Measurements from ENCODE around the gene PALLD. TPM values are rescaled to one million over a fixed set of nuclear protein-coding genes. Genes with fewer than 3 reads are reported as not detected.

Gene PALLD
- total and polyA plus RNA-seq, 12 donors, result 169 to 1,537 (median 667) TPM

DNA sequence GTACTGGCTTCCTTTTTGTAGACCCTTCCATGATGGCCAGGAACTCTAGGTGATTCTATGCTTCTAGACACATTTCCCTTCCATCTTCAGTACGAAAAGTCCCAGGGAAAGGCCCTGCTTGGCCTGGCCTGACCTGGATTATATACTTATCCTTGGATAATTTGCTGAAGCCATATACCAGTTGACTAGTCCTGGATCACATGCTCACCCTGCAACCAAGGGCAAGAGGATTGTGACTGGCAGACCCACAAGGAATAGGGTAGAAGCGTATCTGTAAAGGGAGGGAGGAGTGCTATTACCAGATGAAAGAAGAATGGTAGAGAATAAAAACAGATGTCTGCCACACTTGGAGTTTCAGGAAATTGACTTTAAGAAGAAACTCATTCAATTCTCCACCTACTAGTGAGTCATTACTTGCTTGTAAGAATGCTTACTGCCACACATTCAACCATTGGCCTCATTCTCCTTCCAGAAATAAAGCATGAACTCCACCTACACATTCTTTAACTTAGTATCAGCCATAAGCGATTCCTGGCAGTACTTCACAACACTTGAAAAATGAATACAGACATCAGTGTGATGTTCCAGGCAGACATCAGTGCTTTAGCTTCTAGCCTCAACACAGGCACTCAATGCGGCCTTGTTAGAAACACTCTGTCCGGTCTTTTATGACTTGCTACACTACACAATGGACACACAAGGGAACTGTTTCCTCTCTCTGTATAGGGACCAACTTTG lies 371.4 kb downstream of the PALLD start:
- DNase-seq, result no peak

DNA sequence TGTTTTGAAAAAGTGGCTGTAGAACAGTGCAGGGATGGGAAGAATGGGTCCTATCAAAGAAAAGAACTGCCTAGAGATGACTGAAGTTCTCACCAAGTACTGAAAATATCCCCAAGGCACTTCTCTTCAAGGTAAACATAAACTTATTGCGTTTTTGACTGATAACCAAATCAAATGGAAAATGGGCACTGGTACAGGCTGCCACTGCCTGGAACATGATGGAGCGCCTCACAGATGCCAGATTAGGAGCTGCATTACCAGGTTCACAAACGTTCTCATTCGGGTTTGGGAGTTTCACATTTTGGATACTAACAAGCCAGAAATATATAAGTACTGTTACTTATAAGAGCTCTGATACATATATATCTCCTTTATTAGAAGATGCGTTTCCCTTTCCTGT lies 371.9 kb downstream of the PALLD start:
- Histone ChIP-seq H3K36me3 (peaks cover 0 to 13% (median 0%) of the 10 kb centered on the region in 9 donors), H3K4me1 (peaks cover 0 to 80% (median 45%) of the 10 kb centered on the region in 9 donors), H3K4me3 (no peak overlapping the region), H3K27ac (peak overlapping the region in 9 of 10 donors; percentile 1 to 73 (median 46)), H3K27me3 (no peaks in the 10 kb centered on the region), H3K9me3 (no peaks in the 10 kb centered on the region)
- DNase-seq (no peak), ATAC-seq (peak in 6 of 8 donors; percentile 39 to 71 (median 57))
- TF ChIP-seq, protein P1, sequence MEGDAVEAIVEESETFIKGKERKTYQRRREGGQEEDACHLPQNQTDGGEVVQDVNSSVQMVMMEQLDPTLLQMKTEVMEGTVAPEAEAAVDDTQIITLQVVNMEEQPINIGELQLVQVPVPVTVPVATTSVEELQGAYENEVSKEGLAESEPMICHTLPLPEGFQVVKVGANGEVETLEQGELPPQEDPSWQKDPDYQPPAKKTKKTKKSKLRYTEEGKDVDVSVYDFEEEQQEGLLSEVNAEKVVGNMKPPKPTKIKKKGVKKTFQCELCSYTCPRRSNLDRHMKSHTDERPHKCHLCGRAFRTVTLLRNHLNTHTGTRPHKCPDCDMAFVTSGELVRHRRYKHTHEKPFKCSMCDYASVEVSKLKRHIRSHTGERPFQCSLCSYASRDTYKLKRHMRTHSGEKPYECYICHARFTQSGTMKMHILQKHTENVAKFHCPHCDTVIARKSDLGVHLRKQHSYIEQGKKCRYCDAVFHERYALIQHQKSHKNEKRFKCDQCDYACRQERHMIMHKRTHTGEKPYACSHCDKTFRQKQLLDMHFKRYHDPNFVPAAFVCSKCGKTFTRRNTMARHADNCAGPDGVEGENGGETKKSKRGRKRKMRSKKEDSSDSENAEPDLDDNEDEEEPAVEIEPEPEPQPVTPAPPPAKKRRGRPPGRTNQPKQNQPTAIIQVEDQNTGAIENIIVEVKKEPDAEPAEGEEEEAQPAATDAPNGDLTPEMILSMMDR (IDR thresholded peaks at IDR 0.05), result peak in 2 of 9 donors; percentile 10 to 14
- WGBS, 2 donors, result 58 to 65% methylated on average over 5 of the region's 5 CpGs
- intact Hi-C loops (cut with DNase I), result loop anchor here in 1 of 10 donors (5.0 kb wide), 1 partner anchor 37 kb away; no protein-coding TSS in a partner anchor

More for the DNA sequence above, 371.4 kb downstream of the PALLD start:
- Histone ChIP-seq H3K36me3 (peaks cover 0 to 13% (median 0%) of the 10 kb centered on the region in 9 donors), H3K9me3 (no peaks in the 10 kb centered on the region), H3K27ac (peak overlapping the region; percentile 23 to 73 (median 45)), H3K27me3 (no peaks in the 10 kb centered on the region), H3K4me1 (peaks cover 0 to 83% (median 45%) of the 10 kb centered on the region in 9 donors), H3K4me3 (no peak overlapping the region)
- WGBS, 2 donors, result 65 to 72% methylated on average over 5 of the region's 5 CpGs
- TF ChIP-seq, protein P1 (IDR thresholded peaks at IDR 0.05), result no peak
- ATAC-seq, result peak in 6 of 8 donors; percentile 9 to 32 (median 22)
- intact Hi-C loops (cut with DNase I), result loop anchor here in 1 of 10 donors (5.0 kb wide), 1 partner anchor 36 kb away; no protein-coding TSS in a partner anchor

DNA sequence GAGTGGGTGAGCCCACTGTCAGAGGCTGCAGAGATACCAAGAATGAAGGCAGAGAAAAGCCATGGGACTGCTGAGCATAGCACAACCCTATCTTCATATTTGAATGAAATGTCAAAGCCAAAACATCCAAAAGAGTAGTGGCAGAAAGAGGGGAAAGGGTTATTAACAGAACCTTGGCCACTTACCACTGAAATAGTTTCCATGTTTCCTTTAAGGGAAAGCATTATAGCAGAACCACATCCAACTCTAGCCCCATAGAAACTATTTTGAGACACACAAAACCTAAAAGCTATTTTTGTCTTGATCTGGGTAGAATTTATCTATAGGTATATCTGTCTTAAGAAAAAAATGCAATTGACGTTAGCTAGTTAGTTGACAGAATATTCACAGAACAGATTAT lies 373.2 kb downstream of the PALLD start:
- TF ChIP-seq, protein P1 (IDR thresholded peaks at IDR 0.05), result no peak
- Histone ChIP-seq H3K27me3 (no peaks in the 10 kb centered on the region), H3K36me3 (peaks cover 0 to 13% (median 0%) of the 10 kb centered on the region in 9 donors), H3K4me1 (peaks cover 0 to 73% (median 45%) of the 10 kb centered on the region in 9 donors), H3K27ac (peak overlapping the region in 4 of 10 donors; percentile 1 to 73 (median 36)), H3K4me3 (no peak overlapping the region), H3K9me3 (no peaks in the 10 kb centered on the region)
- ATAC-seq, result peak in 2 of 8 donors; percentile 3
- intact Hi-C loops (cut with DNase I), result no loop called here
- no peak for DNase-seq
- 41 to 73% methylated on average over 1 of the region's 1 CpG for WGBS, 2 donors

DNA sequence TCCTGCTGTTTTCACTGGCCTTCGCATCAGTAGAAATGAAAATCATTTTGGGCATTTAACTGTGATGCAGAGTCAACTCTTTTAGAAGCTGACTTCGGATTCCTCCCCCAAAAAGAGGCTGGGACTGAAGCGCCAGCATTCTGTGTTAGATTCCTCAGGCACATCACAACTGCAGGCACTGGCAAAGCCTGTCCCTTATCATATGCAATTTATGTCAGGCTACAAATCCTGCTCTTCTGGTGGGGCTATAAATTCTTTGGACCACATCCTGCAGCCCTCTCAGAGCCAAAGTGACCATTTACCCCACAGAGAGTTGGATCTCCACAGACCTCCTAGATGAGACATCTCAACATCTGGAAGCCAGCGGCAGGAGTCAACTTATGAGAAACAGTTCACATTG lies 374.8 kb downstream of the PALLD start:
- intact Hi-C loops (cut with DNase I), result no loop called here
- no peaks in the 10 kb centered on the region for H3K9me3 ChIP-seq
- no peak for ATAC-seq
- DNase-seq, result no peak
- peak overlapping the region in 1 of 10 donors; percentile 73 for H3K27ac ChIP-seq
- no peak overlapping the region for H3K4me3 ChIP-seq
- 66 to 85% methylated on average over 4 of the region's 4 CpGs for WGBS, 2 donors
- peaks cover 0 to 11% (median 0%) of the 10 kb centered on the region in 7 donors for H3K27me3 ChIP-seq
- TF ChIP-seq, protein P1 (IDR thresholded peaks at IDR 0.05), result no peak
- H3K4me1 ChIP-seq, result peaks cover 0 to 74% (median 49%) of the 10 kb centered on the region in 9 donors
- H3K36me3 ChIP-seq, result peaks cover 0 to 13% (median 0%) of the 10 kb centered on the region in 9 donors
